HepG2 (cell line): ENCODE results near the gene CCNB1. TPM values are rescaled to one million over a fixed set of nuclear protein-coding genes. Genes with fewer than 3 reads are reported as not detected.

ENCODE experiments used
- ATAC-seq: fragments of 200-7000 bp; cut with Tn5 transposase; 3 replicates; pipeline ENCODE4 v1.9.1; 2020; ENCODE audit warnings: mild to moderate bottlenecking, moderate library complexity
- BruUV-seq: library from RNA; stranded (reverse); fragments of 400-500 nt; replicated peaks from 2 replicates; lab custom pipeline; 2021; lab: Mats Ljungman, UMichigan
- CTCF ChIA-PET: fragments of 300-600 bp; formaldehyde crosslinking; extraction: SDS; loops from one replicate; lab custom pipeline; 2021; ENCODE audit warnings: low total read pairs, inconsistent platforms, low intra/inter-chr PET ratio; lab: Yijun Ruan, JAX
- POLR2A ChIA-PET: fragments of 350-600 bp; sonication (Branson Sonifier 250); formaldehyde crosslinking; loops from one replicate; lab custom pipeline; 2020; ENCODE audit warnings: antibody characterized with exemption, inconsistent platforms; lab: Yijun Ruan, JAX
- DNase-seq: peaks from one replicate; pipeline ENCODE4 v3.0.0-alpha.2; 2015; ENCODE audit warnings: low spot score
- FAIRE-seq: peaks from 3 replicates; lab custom pipeline; 2011; peaks lifted over from hg19 to GRCh38; lab: Jason Lieb, UNC
- H2AFZ ChIP-seq: one replicate; pipeline ENCODE4 v1.6.1; 2011; ENCODE audit warnings: low read length, inconsistent platforms
- H3K27ac ChIP-seq: fragments of 300-600 bp; 3 replicates; pipeline ENCODE4 v1.8.0; 2011; ENCODE audit warnings: mixed run types, mild to moderate bottlenecking, mixed read lengths, low read length, inconsistent platforms; ENCODE audit not compliant: insufficient read depth; ENCODE audit errors: extremely low read length
- H3K27me3 ChIP-seq, 2 experiments: fragments of 200-600 bp in 1 of 2; 2 replicates in 1 of 2; 3 replicates in 1 of 2; pipeline versions ENCODE4 v1.6.0 to v1.8.0; 2011; ENCODE audit warnings: low read length in 2 of 2, mild to moderate bottlenecking in 2 of 2, moderate library complexity in 2 of 2, inconsistent platforms in 1 of 2; ENCODE audit not compliant: insufficient read depth in 2 of 2, control insufficient read depth in 1 of 2
- H3K36me3 ChIP-seq, 2 experiments: fragments of 200-600 bp in 1 of 2; replicated peaks in 1 of 2; 2 replicates in 1 of 2; 3 replicates in 1 of 2; pipeline versions ENCODE4 v1.5.1 to v1.8.0; 2011; ENCODE audit warnings: low read length in 2 of 2, inconsistent platforms in 1 of 2; ENCODE audit not compliant: insufficient read depth in 2 of 2, control insufficient read depth in 1 of 2
- H3K4me1 ChIP-seq: 2 replicates; pipeline ENCODE4 v1.5.1; 2012; ENCODE audit warnings: low read length, inconsistent platforms; ENCODE audit not compliant: insufficient read depth
- H3K4me2 ChIP-seq: 2 replicates; pipeline ENCODE4 v1.6.0; 2011; ENCODE audit warnings: low read depth, low read length, inconsistent platforms
- H3K4me3 ChIP-seq, 3 experiments: fragments of 200-600 bp in 1 of 3; sonication (generic), shearing (Covaris generic) in 1 of 3; replicated peaks in 1 of 3; 2 replicates each; pipeline ENCODE4 v1.5.1; 2011 to 2016; ENCODE audit warnings: low read length in 3 of 3, inconsistent platforms in 2 of 3, low read depth in 2 of 3, mild to moderate bottlenecking in 2 of 3, control low read depth in 1 of 3, mixed read lengths in 1 of 3; ENCODE audit not compliant: insufficient read depth in 1 of 3
- H3K79me2 ChIP-seq: one replicate; pipeline ENCODE4 v1.6.1; 2011; ENCODE audit warnings: low read length, inconsistent platforms; ENCODE audit not compliant: insufficient read depth
- H3K9ac ChIP-seq: 2 replicates; pipeline ENCODE4 v1.6.0; 2011; ENCODE audit warnings: mild to moderate bottlenecking, low read depth, low read length, inconsistent platforms; ENCODE audit not compliant: insufficient read depth
- H3K9me3 ChIP-seq: 2 replicates; pipeline ENCODE4 v1.5.1; 2012; ENCODE audit warnings: mild to moderate bottlenecking, low read length
- H4K20me1 ChIP-seq: 2 replicates; pipeline ENCODE4 v1.6.0; 2011; ENCODE audit warnings: inconsistent platforms, mild to moderate bottlenecking, low read length, moderate library complexity; ENCODE audit not compliant: insufficient read depth
- ATF7 ChIP-seq, 2 experiments: fragments of 450-650 bp in 1 of 2; sonication (generic) in 1 of 2; formaldehyde crosslinking in 1 of 2; IDR thresholded peaks; 2 replicates each; pipeline versions ENCODE4 v1.4.0 to v1.6.1; 2016 to 2020; ENCODE audit warnings: antibody characterized with exemption in 1 of 2, mild to moderate bottlenecking in 1 of 2, missing genetic modification reagents in 1 of 2
- ELF3 ChIP-seq: IDR thresholded peaks from 2 replicates; pipeline ENCODE4 v1.6.1; 2016; ENCODE audit warnings: missing genetic modification reagents, missing compliant biosample characterization
- GATAD2A ChIP-seq: IDR thresholded peaks from 2 replicates; pipeline ENCODE4 v1.6.1; 2016
- HNF1B ChIP-seq: sonication (generic); formaldehyde crosslinking; IDR thresholded peaks from 2 replicates; pipeline ENCODE4 v1.5.1; 2020; ENCODE audit warnings: mild to moderate bottlenecking, moderate library complexity, missing genetic modification reagents
- HNF4A ChIP-seq: sonication (generic); formaldehyde crosslinking; IDR thresholded peaks from 2 replicates; pipeline ENCODE4 v1.4.0; 2020; ENCODE audit warnings: missing genetic modification reagents
- MED13 ChIP-seq: sonication (generic); formaldehyde crosslinking; IDR thresholded peaks from 2 replicates; pipeline ENCODE4 v1.5.0; 2020; ENCODE audit warnings: missing genetic modification reagents
- MNT ChIP-seq: fragments of 450-650 bp; IDR thresholded peaks from 2 replicates; pipeline ENCODE4 v1.6.1; 2016
- PAXIP1 ChIP-seq: sonication (generic); formaldehyde crosslinking; conservative IDR thresholded peaks from 2 replicates; pipeline ENCODE4 v1.4.0; 2020; ENCODE audit warnings: mild to moderate bottlenecking, missing genetic modification reagents, moderate library complexity
- PBX2 ChIP-seq: IDR thresholded peaks from 2 replicates; pipeline ENCODE4 v1.6.1; 2016; ENCODE audit warnings: control low read depth
- PHF21A ChIP-seq: sonication (generic); formaldehyde crosslinking; IDR thresholded peaks from 2 replicates; pipeline ENCODE4 v1.5.0; 2020; ENCODE audit warnings: mild to moderate bottlenecking, missing genetic modification reagents
- ZNF329 ChIP-seq: sonication (generic); formaldehyde crosslinking; IDR thresholded peaks from 2 replicates; pipeline ENCODE4 v1.9.0; 2021; ENCODE audit warnings: low read depth, mild to moderate bottlenecking, missing genetic modification reagents
- ZNF614 ChIP-seq: IDR thresholded peaks from 2 replicates; pipeline ENCODE4 v1.6.1; 2018; ENCODE audit warnings: missing biosample characterization, missing genetic modification reagents, inconsistent platforms, borderline replicate concordance
- ZNF800 ChIP-seq: sonication (generic); formaldehyde crosslinking; IDR thresholded peaks from 2 replicates; pipeline ENCODE4 v1.4.0; 2020; ENCODE audit warnings: missing genetic modification reagents
- WGBS: methylation state at CpG from one replicate; pipeline ENCODE4 v1.1.6; 2017; ENCODE audit warnings: low lambda C conversion rate; 5-methylcytosine and 5-hydroxymethylcytosine counted together
- in situ Hi-C: cut with HindIII; loops from 2 replicates; pipeline ENCODE4 v1.10.0; 2017; ENCODE audit warnings: low pct_unique_long_range_greater_than_20kb; ENCODE audit not compliant: extremely low pct_ligation_motif_present
- intact Hi-C: fragments of 100-400 bp; cut with micrococcal nuclease; formaldehyde crosslinking; loops from one replicate; pipeline ENCODE4 v1.10.0; 2022; ENCODE audit not compliant: unreplicated experiment
- polyA plus RNA-seq, 8 experiments: library from polyadenylated mRNA; depleted of rRNA in 3 of 8; stranded (reverse) in 7 of 8; unstranded in 1 of 8; fragments of >200 nt; fragmentation: Illumina TruSeq in 4 of 8; extraction: Trizol in 4 of 8; gene quantifications; 2 replicates each; pipeline versions ENCODE4 v1.2.1 to v1.2.3, GENCODE V29; 2011 to 2016; ENCODE audit warnings: low read depth in 4 of 8, missing spikeins in 1 of 8, mixed read lengths in 1 of 8; ENCODE audit not compliant: insufficient read depth in 1 of 8
- total RNA-seq, 5 experiments: library from RNA; depleted of rRNA; stranded (reverse); fragments of >200 nt; fragmentation: Illumina TruSeq; extraction: Trizol; gene quantifications; 2 replicates each; pipeline ENCODE4 v1.2.3, GENCODE V29; 2016; ENCODE audit warnings: low read depth in 1 of 5

CCNB1 gene
- total and polyA plus RNA-seq, 2 of the 13 experiments (the other 11 are each of a cell fraction or from before 2014, with no cell fraction given) = 82.3 to 316 TPM

GRCh38 chr5:69213513-69214215, 46.7 kb downstream of the CCNB1 start:
- ChIA-PET CTCF (no interaction called here), POLR2A (interaction anchor here (0.9 to 1.9 kb wide), 4 partner anchors 12 to 32 kb away, joined by 3 to 5 read pairs (median 4); partner anchors contain the start of genes CDK7 and CENPH)
- Histone ChIP-seq H2AFZ (no peak overlapping the region), H3K79me2 (peaks cover 6% of the 10 kb centered on the region), H3K9me3 (no peaks in the 10 kb centered on the region), H3K27ac (peak overlapping the region; percentile 58), H4K20me1 (no peaks in the 10 kb centered on the region), H3K36me3 (no peaks in the 10 kb centered on the region; a peak in 1 of 5 replicates), H3K9ac (no peak overlapping the region), H3K27me3 (no peaks in the 10 kb centered on the region; a peak in 1 of 5 replicates), H3K4me3 (no peak overlapping the region), H3K4me1 (peaks cover 31% of the 10 kb centered on the region), H3K4me2 (peak overlapping the region; percentile 16)
- 32% methylated on average over 4 of the region's 4 CpGs for WGBS
- intact Hi-C loops (no loop called here), in situ Hi-C loops (no loop called here)
- DNase-seq (peak; percentile 81), ATAC-seq (peak; percentile 25), FAIRE-seq (peak; percentile 90)
- no TSS peak for BruUV-seq
- TF ChIP-seq GATAD2A (peak; percentile 25; the same call in 1 of the 2 replicates), PAXIP1 (CRISPR knock-in tag) (peak; percentile 45; the same call in 1 of the 2 replicates), MED13 (CRISPR knock-in tag) (no peak), MNT (peak; percentile 17; the same call in 1 of the 2 replicates), HNF1B (CRISPR knock-in tag) (0 out of 2 replicates have a peak, but pooled peaks have one; percentile 20), ZNF329 (CRISPR knock-in tag) (no peak), ZNF614 (CRISPR knock-in tag) (0 out of 2 replicates have a peak, but pooled peaks have one; percentile 25), PBX2 (CRISPR knock-in tag) (no peak), PHF21A (no peak), ELF3 (CRISPR knock-in tag) (0 out of 2 replicates have a peak, but pooled peaks have one; percentile 21), ATF7 (IDR thresholded peaks at IDR 0.05) (0 out of 2 replicates have a peak, but pooled peaks have one; percentile 12), ATF7 (CRISPR knock-in tag; IDR thresholded peaks at IDR 0.05) (no peak), HNF4A (peak; percentile 64; the same call in 1 of the 2 replicates), ZNF800 (CRISPR knock-in tag) (no peak)
